Stimulated activated naive CD8-positive, alpha-beta T cell treated with anti-CD3 and anti-CD28 coated beads, Interleukin-15, Interleukin-2, amounts not matched to agents 100 ng/mL and 50 ng/mL, for 24 hours (primary cell): ENCODE data around the gene TMIGD3.
A peak's percentile ranks its signal among the peaks of the same experiment; 100 is the strongest.

Source experiments
- H3K27ac Mint-ChIP-seq: one replicate; pipeline ENCODE4 v1.8.0; 2021; ENCODE audit warnings: mild to moderate bottlenecking, mixed read lengths
- H3K27me3 Mint-ChIP-seq: one replicate; pipeline ENCODE4 v1.8.0; 2021; ENCODE audit warnings: mixed read lengths
- H3K36me3 Mint-ChIP-seq: one replicate; pipeline ENCODE4 v1.8.0; 2021; ENCODE audit warnings: low read depth, mixed read lengths
- H3K4me1 Mint-ChIP-seq: one replicate; pipeline ENCODE4 v1.8.0; 2021; ENCODE audit warnings: low read depth, mixed read lengths
- H3K4me3 Mint-ChIP-seq: one replicate; pipeline ENCODE4 v1.8.0; 2021; ENCODE audit warnings: mild to moderate bottlenecking, mixed read lengths
- H3K9me3 Mint-ChIP-seq: one replicate; pipeline ENCODE4 v1.8.0; 2021; ENCODE audit warnings: mixed read lengths

TMIGD3 gene

GRCh38 chr1:111474106-111474505, 29.3 kb downstream of the TMIGD3 start:
- no peaks in the 10 kb centered on the region for H3K27me3 Mint-ChIP-seq
- peak overlapping the region; percentile 74 for H3K4me3 Mint-ChIP-seq
- peaks cover 55% of the 10 kb centered on the region for H3K4me1 Mint-ChIP-seq
- no peaks in the 10 kb centered on the region for H3K9me3 Mint-ChIP-seq
- H3K27ac Mint-ChIP-seq: peak overlapping the region; percentile 73
- H3K36me3 Mint-ChIP-seq: peaks cover 26% of the 10 kb centered on the region

- no peak overlapping the region for H3K27ac Mint-ChIP-seq
- H3K9me3 Mint-ChIP-seq: no peaks in the 10 kb centered on the region
- no peaks in the 10 kb centered on the region for H3K27me3 Mint-ChIP-seq
- peaks cover 33% of the 10 kb centered on the region for H3K4me1 Mint-ChIP-seq
- peaks cover 13% of the 10 kb centered on the region for H3K36me3 Mint-ChIP-seq
- no peak overlapping the region for H3K4me3 Mint-ChIP-seq
Observed at GRCh38 chr1:111471538-111471937, 31.9 kb downstream of the TMIGD3 start.

GRCh38 chr1:111471012-111471411, 32.4 kb downstream of the TMIGD3 start:
- Mint-ChIP-seq H3K27ac (no peak overlapping the region), H3K4me1 (peaks cover 27% of the 10 kb centered on the region), H3K4me3 (no peak overlapping the region), H3K9me3 (no peaks in the 10 kb centered on the region), H3K27me3 (no peaks in the 10 kb centered on the region), H3K36me3 (peaks cover 13% of the 10 kb centered on the region)

GRCh38 chr1:111470596-111470995, 32.8 kb downstream of the TMIGD3 start:
- Mint-ChIP-seq H3K4me1 (peaks cover 23% of the 10 kb centered on the region), H3K27me3 (no peaks in the 10 kb centered on the region), H3K36me3 (peaks cover 13% of the 10 kb centered on the region), H3K4me3 (no peak overlapping the region), H3K9me3 (no peaks in the 10 kb centered on the region), H3K27ac (no peak overlapping the region)

GRCh38 chr1:111469539-111469938, 33.9 kb downstream of the TMIGD3 start:
- H3K4me3 Mint-ChIP-seq: no peak overlapping the region
- no peak overlapping the region for H3K27ac Mint-ChIP-seq
- no peaks in the 10 kb centered on the region for H3K27me3 Mint-ChIP-seq
- peaks cover 13% of the 10 kb centered on the region for H3K4me1 Mint-ChIP-seq
- H3K9me3 Mint-ChIP-seq: no peaks in the 10 kb centered on the region
- peaks cover 13% of the 10 kb centered on the region for H3K36me3 Mint-ChIP-seq

GRCh38 chr1:111468717-111469100, 34.7 kb downstream of the TMIGD3 start:
- Mint-ChIP-seq H3K27ac (no peak overlapping the region), H3K27me3 (no peaks in the 10 kb centered on the region), H3K4me1 (peaks cover 5% of the 10 kb centered on the region), H3K4me3 (no peak overlapping the region), H3K36me3 (peaks cover 13% of the 10 kb centered on the region), H3K9me3 (no peaks in the 10 kb centered on the region)

- H3K27ac Mint-ChIP-seq: no peak overlapping the region
- H3K4me1 Mint-ChIP-seq: peaks cover 6% of the 10 kb centered on the region
- no peaks in the 10 kb centered on the region for H3K27me3 Mint-ChIP-seq
- no peak overlapping the region for H3K4me3 Mint-ChIP-seq
- peaks cover 18% of the 10 kb centered on the region for H3K36me3 Mint-ChIP-seq
- no peaks in the 10 kb centered on the region for H3K9me3 Mint-ChIP-seq
Observed at GRCh38 chr1:111467865-111468716, 35.3 kb downstream of the TMIGD3 start.

GRCh38 chr1:111466480-111466879, 37.0 kb downstream of the TMIGD3 start:
- Mint-ChIP-seq H3K27ac (no peak overlapping the region), H3K9me3 (no peaks in the 10 kb centered on the region), H3K4me3 (no peak overlapping the region), H3K4me1 (peaks cover 8% of the 10 kb centered on the region), H3K36me3 (peaks cover 28% of the 10 kb centered on the region), H3K27me3 (no peaks in the 10 kb centered on the region)

- Mint-ChIP-seq H3K4me1 (peaks cover 8% of the 10 kb centered on the region), H3K4me3 (no peak overlapping the region), H3K27me3 (no peaks in the 10 kb centered on the region), H3K27ac (no peak overlapping the region), H3K36me3 (peaks cover 28% of the 10 kb centered on the region), H3K9me3 (no peaks in the 10 kb centered on the region)
Observed at GRCh38 chr1:111465754-111466153, 37.7 kb downstream of the TMIGD3 start.

GRCh38 chr1:111463029-111463683, 40.3 kb downstream of the TMIGD3 start:
- peaks cover 50% of the 10 kb centered on the region for H3K36me3 Mint-ChIP-seq
- H3K4me1 Mint-ChIP-seq: peaks cover 12% of the 10 kb centered on the region
- no peak overlapping the region for H3K27ac Mint-ChIP-seq

GRCh38 chr1:111462370-111463028, 40.9 kb downstream of the TMIGD3 start:
- peaks cover 12% of the 10 kb centered on the region for H3K4me1 Mint-ChIP-seq
- H3K4me3 Mint-ChIP-seq: no peak overlapping the region
- H3K36me3 Mint-ChIP-seq: peaks cover 52% of the 10 kb centered on the region
- no peak overlapping the region for H3K27ac Mint-ChIP-seq
- H3K9me3 Mint-ChIP-seq: no peaks in the 10 kb centered on the region
- H3K27me3 Mint-ChIP-seq: no peaks in the 10 kb centered on the region

More at GRCh38 chr1:111463029-111463683, 40.3 kb downstream of the TMIGD3 start:
- Mint-ChIP-seq H3K9me3 (no peaks in the 10 kb centered on the region), H3K4me3 (no peak overlapping the region), H3K27me3 (no peaks in the 10 kb centered on the region)

GRCh38 chr1:111461765-111462164, 41.7 kb downstream of the TMIGD3 start:
- Mint-ChIP-seq H3K4me1 (peaks cover 12% of the 10 kb centered on the region), H3K9me3 (no peaks in the 10 kb centered on the region), H3K27me3 (no peaks in the 10 kb centered on the region), H3K36me3 (peaks cover 57% of the 10 kb centered on the region), H3K27ac (no peak overlapping the region), H3K4me3 (no peak overlapping the region)

GRCh38 chr1:111455642-111456031, 47.8 kb downstream of the TMIGD3 start:
- H3K27ac Mint-ChIP-seq: peak overlapping the region; percentile 46
- peak overlapping the region; percentile 30 for H3K4me3 Mint-ChIP-seq

GRCh38 chr1:111454859-111455641, 48.4 kb downstream of the TMIGD3 start:
- Mint-ChIP-seq H3K9me3 (no peaks in the 10 kb centered on the region), H3K36me3 (peaks cover 80% of the 10 kb centered on the region), H3K27ac (peak overlapping the region; percentile 46), H3K4me3 (peak overlapping the region; percentile 39), H3K4me1 (peaks cover 63% of the 10 kb centered on the region), H3K27me3 (no peaks in the 10 kb centered on the region)

More at GRCh38 chr1:111455642-111456031, 47.8 kb downstream of the TMIGD3 start:
- H3K36me3 Mint-ChIP-seq: peaks cover 83% of the 10 kb centered on the region
- H3K4me1 Mint-ChIP-seq: peaks cover 57% of the 10 kb centered on the region
- no peaks in the 10 kb centered on the region for H3K27me3 Mint-ChIP-seq
- H3K9me3 Mint-ChIP-seq: no peaks in the 10 kb centered on the region
